H1 (cell line): ENCODE measurements around the gene INSYN1. TPM values are rescaled to one million over a fixed set of nuclear protein-coding genes. Genes with fewer than 3 reads are reported as not detected.
A peak's percentile ranks its signal among the peaks of the same experiment; 100 is the strongest.

Experiments
- CTCF ChIA-PET: fragments of 300-600 bp; sonication (Branson Sonifier 250); formaldehyde crosslinking; loops from one replicate; lab custom pipeline; 2021; ENCODE audit not compliant: partially characterized antibody; lab: Charles Lee
- POLR2A ChIA-PET: fragments of 300-600 bp; sonication (Branson Sonifier 250); formaldehyde crosslinking; loops from one replicate; lab custom pipeline; 2021; ENCODE audit warnings: inconsistent platforms; ENCODE audit not compliant: partially characterized antibody; lab: Charles Lee
- DNase-seq, 2 experiments: peaks; one replicate each; pipeline versions ENCODE4 v3.0.0 to v3.0.0-alpha.2; 2010 to 2022; ENCODE audit warnings: low spot score in 2 of 2, low read depth in 1 of 2, mixed read lengths in 1 of 2
- FAIRE-seq: peaks from 2 replicates; lab custom pipeline; 2011; peaks lifted over from hg19 to GRCh38; lab: Jason Lieb, UNC
- H2AFZ ChIP-seq: 2 replicates; pipeline ENCODE4 v1.8.1; 2012; ENCODE audit warnings: low read length, inconsistent platforms
- H2AK5ac ChIP-seq: 2 replicates; pipeline ENCODE4 v1.6.1; 2013; ENCODE audit warnings: low read depth, low read length
- H2BK120ac ChIP-seq: replicated peaks from 2 replicates; pipeline ENCODE3; 2013; ENCODE audit warnings: low read depth, low read length, inconsistent platforms
- H2BK12ac ChIP-seq: 2 replicates; pipeline ENCODE4 v1.6.1; 2013; ENCODE audit warnings: low read depth, low read length
- H2BK15ac ChIP-seq: 2 replicates; pipeline ENCODE4 v1.6.1; 2013; ENCODE audit warnings: low read length
- H2BK20ac ChIP-seq: 2 replicates; pipeline ENCODE4 v1.6.1; 2013; ENCODE audit warnings: low read length
- H2BK5ac ChIP-seq: 2 replicates; pipeline ENCODE4 v1.6.1; 2013; ENCODE audit warnings: low read depth, low read length
- H3K14ac ChIP-seq: 2 replicates; pipeline ENCODE4 v1.6.1; 2013; ENCODE audit warnings: inconsistent platforms; ENCODE audit not compliant: insufficient read length
- H3K18ac ChIP-seq: 2 replicates; pipeline ENCODE4 v1.6.1; 2013; ENCODE audit warnings: low read length; ENCODE audit errors: extremely low read depth
- H3K23ac ChIP-seq: 2 replicates; pipeline ENCODE4 v1.6.1; 2013; ENCODE audit warnings: inconsistent platforms; ENCODE audit not compliant: insufficient read length
- H3K23me2 ChIP-seq: 2 replicates; pipeline ENCODE4 v1.6.1; 2013; ENCODE audit warnings: low read depth, low read length
- H3K27ac ChIP-seq: 2 replicates; pipeline ENCODE4 v1.6.1; 2011; ENCODE audit warnings: low read depth, low read length, inconsistent platforms
- H3K27me3 ChIP-seq, 4 experiments: replicated peaks in 1 of 4; 1 replicate in 1 of 4; 2 replicates in 3 of 4; pipeline versions ENCODE4 v1.6.1 to v1.8.1; 2011 to 2013; ENCODE audit warnings: low read length in 3 of 4, mild to moderate bottlenecking in 3 of 4, inconsistent platforms in 2 of 4, mixed read lengths in 2 of 4, moderate library complexity in 1 of 4; ENCODE audit not compliant: control insufficient read depth in 3 of 4, insufficient read depth in 3 of 4; ENCODE audit errors: extremely low read depth in 1 of 4
- H3K36me3 ChIP-seq, 4 experiments: 2 replicates each; pipeline versions ENCODE4 v1.6.1 to v1.8.1; 2011 to 2013; ENCODE audit warnings: mild to moderate bottlenecking in 4 of 4, low read length in 3 of 4, moderate library complexity in 2 of 4, control low read depth in 1 of 4, inconsistent platforms in 1 of 4; ENCODE audit not compliant: insufficient read depth in 4 of 4, control insufficient read depth in 2 of 4
- H3K4ac ChIP-seq: replicated peaks from 2 replicates; pipeline ENCODE3; 2013; ENCODE audit warnings: low read length, low read depth, mixed read lengths, inconsistent platforms; ENCODE audit not compliant: insufficient read length
- H3K4me1 ChIP-seq, 4 experiments: replicated peaks in 1 of 4; 1 replicate in 1 of 4; 2 replicates in 3 of 4; pipeline versions ENCODE4 v1.6.1 to v1.8.1; 2011 to 2013; ENCODE audit warnings: low read length in 3 of 4, inconsistent platforms in 2 of 4, mixed read lengths in 1 of 4; ENCODE audit not compliant: insufficient read depth in 4 of 4, control insufficient read depth in 3 of 4
- H3K4me2 ChIP-seq, 2 experiments: 2 replicates each; pipeline versions ENCODE4 v1.6.1 to v1.8.1; 2011 to 2013; ENCODE audit warnings: low read depth in 2 of 2, low read length in 2 of 2, control low read depth in 1 of 2, inconsistent platforms in 1 of 2, mild to moderate bottlenecking in 1 of 2; ENCODE audit not compliant: insufficient read depth in 1 of 2
- H3K4me3 ChIP-seq, 4 experiments: fragments of 200-600, 300-600 bp in 1 of 4; sonication (generic), shearing (Covaris generic), sonication (Bioruptor Twin) in 1 of 4; 2 replicates each; pipeline versions ENCODE4 v1.5.1 to v1.8.1; 2011 to 2016; ENCODE audit warnings: low read length in 4 of 4, low read depth in 3 of 4, control low read depth in 2 of 4, inconsistent platforms in 2 of 4, mild to moderate bottlenecking in 2 of 4, mixed read lengths in 1 of 4, moderate library complexity in 1 of 4; ENCODE audit not compliant: insufficient read depth in 2 of 4; ENCODE audit errors: extremely low read depth in 1 of 4
- H3K56ac ChIP-seq: replicated peaks from 2 replicates; pipeline ENCODE3; 2013; ENCODE audit warnings: low read depth, mild to moderate bottlenecking, mixed read lengths, low read length, inconsistent platforms; ENCODE audit not compliant: insufficient read length
- H3K79me1 ChIP-seq: 2 replicates; pipeline ENCODE4 v1.6.1; 2013; ENCODE audit warnings: low read depth, low read length, control low read depth
- H3K79me2 ChIP-seq, 2 experiments: 2 replicates each; pipeline versions ENCODE4 v1.6.1 to v1.8.1; 2012 to 2013; ENCODE audit warnings: low read length in 2 of 2, mild to moderate bottlenecking in 2 of 2, inconsistent platforms in 1 of 2; ENCODE audit not compliant: insufficient read depth in 2 of 2, control insufficient read depth in 1 of 2
- H3K9ac ChIP-seq, 4 experiments: replicated peaks in 1 of 4; 1 replicate in 1 of 4; 2 replicates in 3 of 4; pipeline versions ENCODE4 v1.6.1 to v1.8.1; 2011 to 2013; ENCODE audit warnings: low read depth in 3 of 4, low read length in 3 of 4, control low read depth in 2 of 4, mild to moderate bottlenecking in 2 of 4, moderate library complexity in 2 of 4, inconsistent platforms in 1 of 4; ENCODE audit errors: extremely low read depth in 1 of 4
- H3K9me3 ChIP-seq, 2 experiments: 2 replicates each; pipeline versions ENCODE4 v1.6.1 to v1.8.1; 2012 to 2013; ENCODE audit warnings: mild to moderate bottlenecking in 2 of 2, moderate library complexity in 2 of 2, control low read depth in 1 of 2, inconsistent platforms in 1 of 2, low read depth in 1 of 2, low read length in 1 of 2, mixed read lengths in 1 of 2; ENCODE audit not compliant: insufficient read depth in 2 of 2
- H4K20me1 ChIP-seq, 2 experiments: replicated peaks in 1 of 2; 2 replicates each; pipeline versions ENCODE3 to v1.8.1; 2011 to 2013; ENCODE audit warnings: inconsistent platforms in 2 of 2, low read length in 2 of 2, mild to moderate bottlenecking in 1 of 2; ENCODE audit not compliant: insufficient read depth in 2 of 2, control insufficient read depth in 1 of 2
- H4K5ac ChIP-seq: 2 replicates; pipeline ENCODE4 v1.6.1; 2013; ENCODE audit warnings: low read length, low read depth, mixed read lengths, inconsistent platforms; ENCODE audit not compliant: insufficient read length
- H4K8ac ChIP-seq: 2 replicates; pipeline ENCODE4 v1.8.0; 2013; ENCODE audit warnings: mild to moderate bottlenecking, moderate library complexity, low read length, inconsistent platforms; ENCODE audit not compliant: insufficient read depth; ENCODE audit errors: extremely low read depth
- H4K91ac ChIP-seq: replicated peaks from 2 replicates; pipeline ENCODE3; 2013; ENCODE audit warnings: low read length, mixed read lengths, inconsistent platforms; ENCODE audit not compliant: insufficient read length
- BRCA1 ChIP-seq: IDR thresholded peaks from 2 replicates; pipeline ENCODE4 v1.6.1; 2012; ENCODE audit warnings: low read depth, low read length, improper control_type of control experiment
- EZH2 ChIP-seq: fragments of 200-600 bp; sonication (generic); IDR thresholded peaks from 2 replicates; pipeline ENCODE4 v1.7.1; 2012; ENCODE audit warnings: low read depth, mild to moderate bottlenecking, moderate library complexity, low read length, inconsistent platforms; ENCODE audit not compliant: severe bottlenecking
- KDM1A ChIP-seq: fragments of 200-600, 300-600 bp; sonication (generic); IDR thresholded peaks from 2 replicates; pipeline ENCODE4 v1.7.1; 2016; ENCODE audit warnings: mild to moderate bottlenecking, low read length, borderline replicate concordance
- NRF1 ChIP-seq: IDR thresholded peaks from 2 replicates; pipeline ENCODE4 v1.6.1; 2011; ENCODE audit warnings: mild to moderate bottlenecking, low read depth, low read length, improper control_type of control experiment
- SIN3A ChIP-seq, 2 experiments: IDR thresholded peaks in 1 of 2; conservative IDR thresholded peaks in 1 of 2; 2 replicates each; pipeline ENCODE4 v1.6.1; 2011 to 2012; ENCODE audit warnings: low read length in 2 of 2, improper control_type of control experiment in 1 of 2, low read depth in 1 of 2, mild to moderate bottlenecking in 1 of 2
- SP4 ChIP-seq: IDR thresholded peaks from 2 replicates; pipeline ENCODE4 v1.6.1; 2012; ENCODE audit warnings: low read length, inconsistent platforms
- WGBS, 2 experiments: shearing (Covaris generic) in 1 of 2; methylation state at CpG; one replicate each; pipeline versions ENCODE4 v1.1.6 to v1.1.7; 2013 to 2015; ENCODE audit warnings: low lambda C conversion rate in 2 of 2, mixed read lengths in 2 of 2, inconsistent platforms in 1 of 2, low coverage in 1 of 2, missing lambda C conversion rate in 1 of 2; ENCODE audit not compliant: insufficient replicate concordance in 2 of 2, insufficient coverage in 1 of 2, insufficient read length in 1 of 2; ENCODE audit errors: extremely low coverage in 1 of 2, missing lambda C conversion rate in 1 of 2; 5-methylcytosine and 5-hydroxymethylcytosine counted together
- polyA plus RNA-seq, 7 experiments: library from polyadenylated mRNA; depleted of rRNA in 3 of 7; stranded (reverse) in 5 of 7; unstranded in 2 of 7; fragments of >200 nt in 5 of 7; fragments of 200-250 nt in 2 of 7; gene quantifications; 1 replicate in 5 of 7; 2 replicates in 1 of 7; 4 replicates in 1 of 7; pipeline versions ENCODE4 v1.2.1 to v1.2.3, GENCODE V29; 2011 to 2013; ENCODE audit warnings: missing spikeins in 2 of 7, mixed read lengths in 2 of 7
- total RNA-seq: library from RNA; stranded (reverse); fragmentation: NEBNext Ultra II Directional; extraction: Animal tissue kit (Norgen Biotek cat#: 25700); gene quantifications from 2 replicates; pipeline ENCODE4 v1.2.1, GENCODE V29; 2021
- TF ChIP-seq, protein P1 (sequence below), 3 experiments: IDR thresholded peaks; 1 replicate in 2 of 3; 2 replicates in 1 of 3; pipeline versions ENCODE4 v1.5.1 to v1.6.1; 2011; ENCODE audit warnings: low read length in 3 of 3, mild to moderate bottlenecking in 3 of 3, inconsistent platforms in 2 of 3, low read depth in 1 of 3, moderate library complexity in 1 of 3; ENCODE audit not compliant: insufficient read depth in 1 of 3; ENCODE audit errors: control extremely low read depth in 1 of 3

Gene INSYN1
- total and polyA plus RNA-seq, 2 of the 8 experiments (the other 6 are each of a cell fraction or from before 2014, with no cell fraction given) = 7.2 to 10.2 TPM

- peaks cover 30 to 34% of the 10 kb centered on the region in 2 experiments for H4K20me1 ChIP-seq
- no peak overlapping the region for H3K14ac ChIP-seq
- H4K91ac ChIP-seq = no peak overlapping the region
- peak overlapping the region; percentile 93; the same call in 1 of the 2 replicates for H2BK20ac ChIP-seq
- H3K9me3 ChIP-seq = no peaks in the 10 kb centered on the region
- H2BK120ac ChIP-seq = no peak overlapping the region
- 0 out of 2 replicates have a peak overlapping the region, but pooled peaks have one; percentile 3 for H3K27ac ChIP-seq
- WGBS, 2 experiments = 100% methylated on average over 1 of the region's 1 CpG; no CpG with 5 or more reads in 1 of the 2 experiments
- H3K23ac ChIP-seq = no peak overlapping the region
- H2BK15ac ChIP-seq = no peak overlapping the region
- peaks cover 21% of the 10 kb centered on the region for H3K79me1 ChIP-seq
- no peaks in the 10 kb centered on the region for H3K23me2 ChIP-seq
- H3K56ac ChIP-seq = no peak overlapping the region
- no peak overlapping the region for H2AFZ ChIP-seq
- POLR2A ChIA-PET = interaction anchor here (1.5 to 8.6 kb wide), 2 partner anchors 12 to 19 kb away, joined by 7 to 93 read pairs; partner anchors contain the start of gene CD276
- no peak overlapping the region for H4K5ac ChIP-seq
- H3K4ac ChIP-seq = no peak overlapping the region
- H3K4me3 ChIP-seq = no peak overlapping the region
- H3K4me2 ChIP-seq = no peak overlapping the region
- H2AK5ac ChIP-seq = peak overlapping the region; percentile 32; the same call in 1 of the 2 replicates
- peak overlapping the region; percentile 79; the same call in 1 of the 2 replicates for H2BK5ac ChIP-seq
- FAIRE-seq (no peak), DNase-seq (no peak)
- no peaks in the 10 kb centered on the region for H3K36me3 ChIP-seq
- no peak overlapping the region for H3K9ac ChIP-seq
- H3K18ac ChIP-seq = 0 out of 2 replicates have a peak overlapping the region, but pooled peaks have one; percentile 25
- no peaks in the 10 kb centered on the region for H3K27me3 ChIP-seq
- TF ChIP-seq NRF1 (no peak), BRCA1 (no peak), SP4 (no peak), KDM1A (peak; percentile 63; the same call in 1 of the 2 replicates), EZH2 (no peak), SIN3A (conservative IDR thresholded peaks at IDR 0.05 in 1 of 2, IDR thresholded peaks at IDR 0.05 in 1 of 2; ENCODE audit: low read depth in 1 of 2, low read length in 2 of 2) (no peak)
- TF ChIP-seq, protein P1, sequence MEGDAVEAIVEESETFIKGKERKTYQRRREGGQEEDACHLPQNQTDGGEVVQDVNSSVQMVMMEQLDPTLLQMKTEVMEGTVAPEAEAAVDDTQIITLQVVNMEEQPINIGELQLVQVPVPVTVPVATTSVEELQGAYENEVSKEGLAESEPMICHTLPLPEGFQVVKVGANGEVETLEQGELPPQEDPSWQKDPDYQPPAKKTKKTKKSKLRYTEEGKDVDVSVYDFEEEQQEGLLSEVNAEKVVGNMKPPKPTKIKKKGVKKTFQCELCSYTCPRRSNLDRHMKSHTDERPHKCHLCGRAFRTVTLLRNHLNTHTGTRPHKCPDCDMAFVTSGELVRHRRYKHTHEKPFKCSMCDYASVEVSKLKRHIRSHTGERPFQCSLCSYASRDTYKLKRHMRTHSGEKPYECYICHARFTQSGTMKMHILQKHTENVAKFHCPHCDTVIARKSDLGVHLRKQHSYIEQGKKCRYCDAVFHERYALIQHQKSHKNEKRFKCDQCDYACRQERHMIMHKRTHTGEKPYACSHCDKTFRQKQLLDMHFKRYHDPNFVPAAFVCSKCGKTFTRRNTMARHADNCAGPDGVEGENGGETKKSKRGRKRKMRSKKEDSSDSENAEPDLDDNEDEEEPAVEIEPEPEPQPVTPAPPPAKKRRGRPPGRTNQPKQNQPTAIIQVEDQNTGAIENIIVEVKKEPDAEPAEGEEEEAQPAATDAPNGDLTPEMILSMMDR (IDR thresholded peaks at IDR 0.05; ENCODE audit: control extremely low read depth in 1 of 3, insufficient read depth in 1 of 3, low read depth in 1 of 3, low read length in 3 of 3) = no peak
- no peak overlapping the region for H4K8ac ChIP-seq
- CTCF ChIA-PET = interaction anchor here (0.5 to 18.5 kb wide), 7 partner anchors 8 to 663 kb away, joined by 3 to 496 read pairs (median 16); partner anchors contain the start of genes CD276 and NPTN
- peaks cover 0 to 24% (median 11%) of the 10 kb centered on the region in 4 experiments; a peak in 6 of 7 replicates for H3K4me1 ChIP-seq
- peak overlapping the region; percentile 89; the same call in 1 of the 2 replicates for H2BK12ac ChIP-seq
- peaks cover 8 to 76% of the 10 kb centered on the region in 2 experiments for H3K79me2 ChIP-seq
Observed at GRCh38 chr15:73696641-73697001, 56.5 kb downstream of the INSYN1 start.
